Right cardiac atrium (tissue), 5 donors: ENCODE data around the gene FBLN1. TPM values are rescaled to one million over a fixed set of nuclear protein-coding genes. Genes with fewer than 3 reads are reported as not detected.
"Not testable (repeated sequence)": the region's sequence is repeated elsewhere in the genome, so short reads cannot be mapped to it uniquely, and the experiment has no call there.

Experiments
- ATAC-seq, 2 donors: fragments of 200-7000 bp; cut with Tn5 transposase; one replicate each; pipeline versions ENCODE4 v1.8.0 to v1.9.1; 2020; ENCODE audit warnings: moderate library complexity in 2 of 2, mild to moderate bottlenecking in 1 of 2
- DNase-seq, 3 donors: peaks; one replicate each; pipeline ENCODE4 v3.0.0-alpha.2; 2020
- H3K27ac ChIP-seq: one replicate; pipeline ENCODE4 v1.5.1; 2013; ENCODE audit warnings: mild to moderate bottlenecking, low read length, control low read depth, moderate library complexity
- H3K27me3 ChIP-seq: one replicate; pipeline ENCODE4 v1.6.1; 2013; ENCODE audit not compliant: control insufficient read depth, insufficient read depth
- H3K4me1 ChIP-seq: one replicate; pipeline ENCODE4 v1.6.1; 2013; ENCODE audit warnings: low read length; ENCODE audit not compliant: control insufficient read depth, insufficient read depth
- H3K4me3 ChIP-seq: one replicate; pipeline ENCODE4 v1.5.1; 2013; ENCODE audit warnings: low read length, control low read depth
- H3K9me3 ChIP-seq: one replicate; pipeline ENCODE4 v1.6.1; 2013; ENCODE audit warnings: low read length; ENCODE audit not compliant: control insufficient read depth
- WGBS: extraction: QIAGEN DNeasy Blood & Tissue Kit; methylation state at CpG from one replicate; pipeline ENCODE4 v1.1.7; 2013; 5-methylcytosine and 5-hydroxymethylcytosine counted together
- intact Hi-C, 4 donors: fragments of 100-400 bp; cut with DNase I; formaldehyde crosslinking; loops; one replicate each; pipeline versions ENCODE4 v1.11.0 to v1.14.0; 2022 to 2023
- polyA plus RNA-seq: library from polyadenylated mRNA; stranded (reverse); fragments of 200-250 nt; gene quantifications from one replicate; pipeline ENCODE4 v1.2.3, GENCODE V29; 2013
- total RNA-seq, 4 donors: library from RNA; stranded (reverse); fragmentation: NEBNext Ultra II Directional; extraction: Animal tissue kit (Norgen Biotek cat#: 25700); gene quantifications; one replicate each; pipeline ENCODE4 v1.2.1, GENCODE V29; 2021
- donor health status: healthy with polysubstance abuse.
- donor health status: DM: no; HTN: yes; CAD: no.
- donor health status: DM: no; HTN: no; CAD: no.
- donor health status: DM: no; HTN: yes; CAD: no; lungs with severe emphysema.
- donor health status: DM: yes; HTN: yes; CAD: no.

The FBLN1 gene
- total and polyA plus RNA-seq, 5 donors: 228 to 456 (median 390) TPM

DNA sequence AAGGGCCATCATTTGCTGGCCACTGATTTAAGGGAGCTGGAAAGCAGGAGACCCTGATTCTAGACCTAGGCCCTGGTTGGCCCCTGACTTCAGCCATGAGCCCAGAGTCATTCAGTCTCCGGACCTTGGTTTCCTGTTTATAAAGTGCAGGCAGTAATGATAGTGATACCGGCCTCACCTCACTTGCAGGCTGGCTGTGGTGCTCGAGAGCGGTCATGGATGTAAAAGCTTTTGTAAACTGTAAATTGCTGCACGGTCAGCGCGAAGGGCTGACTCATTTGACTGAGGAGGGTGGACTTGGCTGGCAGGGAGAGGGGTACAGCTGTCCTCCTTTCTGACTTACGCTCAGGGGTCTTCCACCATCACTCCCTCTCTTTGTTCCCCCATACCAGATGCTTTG, 37.4 kb downstream of the FBLN1 start:
- no peak overlapping the region for H3K27ac ChIP-seq
- H3K4me1 ChIP-seq: peaks cover 3% of the 10 kb centered on the region
- WGBS: 83% methylated on average over 8 of the region's 8 CpGs
- DNase-seq (peak in 2 of 3 donors; percentile 14 to 18), ATAC-seq (no peak)
- no peak overlapping the region for H3K4me3 ChIP-seq
- intact Hi-C loops: loop anchor here in 1 of 4 donors (10.0 kb wide), 1 partner anchor 105 kb away; no protein-coding TSS in a partner anchor
- H3K27me3 ChIP-seq: no peaks in the 10 kb centered on the region
- no peaks in the 10 kb centered on the region for H3K9me3 ChIP-seq

DNA sequence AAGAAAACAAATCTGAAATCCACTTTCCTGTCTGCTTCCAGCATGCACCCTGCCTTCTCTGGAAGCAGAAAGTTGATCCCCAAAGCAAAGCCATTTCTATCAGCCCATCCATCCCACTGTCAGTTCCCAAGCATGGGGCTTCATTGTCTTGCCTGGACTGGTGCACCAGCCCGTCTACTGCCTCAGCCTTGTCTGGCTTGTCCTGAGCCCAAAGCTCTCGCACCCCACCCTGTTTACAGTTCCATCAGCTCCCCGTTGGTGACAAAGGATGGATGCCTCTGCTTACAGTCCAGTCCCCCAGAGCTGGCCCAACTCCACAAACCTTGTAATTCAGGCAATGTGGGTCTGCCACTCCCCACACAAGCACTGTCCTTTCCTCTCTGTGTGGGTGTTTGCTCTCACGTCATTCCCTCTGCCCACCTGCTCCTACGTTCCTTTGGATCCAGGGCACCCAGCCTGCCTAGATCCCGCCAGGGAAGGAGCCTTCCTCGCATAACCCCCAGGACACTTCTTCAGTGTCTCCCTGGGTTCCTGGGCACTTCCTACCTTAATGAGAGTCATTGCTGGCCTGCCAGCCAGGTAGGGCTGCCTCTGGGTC, 38.8 kb downstream of the FBLN1 start:
- intact Hi-C loops: loop anchor here in 1 of 4 donors (10.0 kb wide), 1 partner anchor 107 kb away; no protein-coding TSS in a partner anchor
- DNase-seq (peak in 1 of 3 donors; percentile 19), ATAC-seq (no peak)
- Histone ChIP-seq H3K27ac (no peak overlapping the region), H3K4me1 (peaks cover 3% of the 10 kb centered on the region), H3K27me3 (no peaks in the 10 kb centered on the region), H3K4me3 (no peak overlapping the region), H3K9me3 (no peaks in the 10 kb centered on the region)
- 85% methylated on average over 7 of the region's 7 CpGs for WGBS

DNA sequence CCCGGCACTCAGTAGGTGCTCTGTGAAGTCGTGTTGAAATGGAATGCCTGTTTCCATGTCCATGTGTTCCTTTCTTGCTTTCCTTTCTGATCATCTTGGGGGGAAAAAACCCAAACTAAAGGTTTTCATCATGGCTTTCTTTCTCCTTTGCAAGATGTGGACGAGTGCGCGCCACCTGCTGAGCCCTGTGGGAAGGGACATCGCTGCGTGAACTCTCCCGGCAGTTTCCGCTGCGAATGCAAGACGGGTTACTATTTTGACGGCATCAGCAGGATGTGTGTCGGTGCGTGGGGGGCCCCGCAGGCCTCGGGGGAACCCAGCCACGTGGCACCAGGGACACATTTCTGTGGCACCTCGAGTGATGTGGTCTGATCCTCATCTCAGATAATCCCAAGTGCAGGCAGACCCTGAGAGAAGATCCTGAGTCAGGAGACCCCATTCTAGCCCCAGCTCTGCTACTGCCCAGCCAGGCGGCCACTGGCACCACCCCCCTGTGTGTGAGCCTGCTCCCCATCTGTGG, 39.4 kb downstream of the FBLN1 start:
- Histone ChIP-seq H3K9me3 (no peaks in the 10 kb centered on the region), H3K27me3 (no peaks in the 10 kb centered on the region), H3K27ac (no peak overlapping the region), H3K4me1 (no peaks in the 10 kb centered on the region), H3K4me3 (no peak overlapping the region)
- WGBS: 90% methylated on average over 19 of the region's 19 CpGs
- DNase-seq: peak in 2 of 3 donors; percentile 49 to 50
- intact Hi-C loops: loop anchor here in 1 of 4 donors (10.0 kb wide), 1 partner anchor 107 kb away; no protein-coding TSS in a partner anchor
- no peak for ATAC-seq

DNA sequence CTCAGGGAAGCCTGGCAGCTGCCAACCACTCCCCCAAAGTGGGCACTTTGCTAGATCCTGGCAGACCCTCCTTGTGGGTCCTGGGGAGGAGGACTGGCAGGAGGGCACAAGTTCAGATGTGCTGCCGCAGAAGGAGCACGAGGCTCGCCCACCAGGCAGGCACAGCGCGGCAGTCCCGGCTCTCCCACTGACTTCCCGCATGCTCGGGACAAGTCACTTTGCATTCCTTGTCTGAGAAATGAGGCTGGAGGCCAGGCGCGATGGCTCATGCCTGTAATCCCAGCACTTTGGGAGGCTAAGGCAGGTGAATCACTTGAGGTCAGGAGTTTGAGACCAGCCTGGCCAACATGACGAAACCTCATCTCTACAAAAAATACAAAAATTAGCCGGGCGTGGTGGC, 40.1 kb downstream of the FBLN1 start:
- DNase-seq: peak in 2 of 3 donors; percentile 25 to 39
- not testable (repeated sequence) for H3K9me3 ChIP-seq, H3K4me3 ChIP-seq, ATAC-seq, H3K27me3 ChIP-seq, H3K27ac ChIP-seq, H3K4me1 ChIP-seq
- intact Hi-C loops: loop anchor here in 1 of 4 donors (10.0 kb wide), 1 partner anchor 108 kb away; no protein-coding TSS in a partner anchor
- WGBS: 95% methylated on average over 13 of the region's 13 CpGs

DNA sequence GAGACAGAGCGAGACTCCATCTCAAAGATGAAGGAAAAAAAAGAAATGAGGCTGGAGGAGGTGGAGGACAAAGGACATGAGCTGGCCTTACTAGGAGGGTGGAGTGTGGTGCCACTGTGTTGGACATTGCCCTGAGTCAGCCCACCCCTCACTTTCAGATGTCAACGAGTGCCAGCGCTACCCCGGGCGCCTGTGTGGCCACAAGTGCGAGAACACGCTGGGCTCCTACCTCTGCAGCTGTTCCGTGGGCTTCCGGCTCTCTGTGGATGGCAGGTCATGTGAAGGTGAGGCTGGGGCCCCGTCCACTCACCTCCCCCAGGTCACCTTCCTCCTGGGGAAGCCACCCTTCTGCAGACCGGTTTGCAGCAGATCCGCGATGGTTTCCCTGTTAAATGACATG, 40.6 kb downstream of the FBLN1 start:
- Histone ChIP-seq H3K4me1 (no peaks in the 10 kb centered on the region), H3K4me3 (no peak overlapping the region), H3K27ac (no peak overlapping the region), H3K9me3 (no peaks in the 10 kb centered on the region), H3K27me3 (no peaks in the 10 kb centered on the region)
- DNase-seq (peak in 2 of 3 donors; percentile 32 to 35), ATAC-seq (no peak)
- intact Hi-C loops: loop anchor here in 1 of 4 donors (10.0 kb wide), 1 partner anchor 108 kb away; no protein-coding TSS in a partner anchor
- WGBS: 93% methylated on average over 13 of the region's 13 CpGs

DNA sequence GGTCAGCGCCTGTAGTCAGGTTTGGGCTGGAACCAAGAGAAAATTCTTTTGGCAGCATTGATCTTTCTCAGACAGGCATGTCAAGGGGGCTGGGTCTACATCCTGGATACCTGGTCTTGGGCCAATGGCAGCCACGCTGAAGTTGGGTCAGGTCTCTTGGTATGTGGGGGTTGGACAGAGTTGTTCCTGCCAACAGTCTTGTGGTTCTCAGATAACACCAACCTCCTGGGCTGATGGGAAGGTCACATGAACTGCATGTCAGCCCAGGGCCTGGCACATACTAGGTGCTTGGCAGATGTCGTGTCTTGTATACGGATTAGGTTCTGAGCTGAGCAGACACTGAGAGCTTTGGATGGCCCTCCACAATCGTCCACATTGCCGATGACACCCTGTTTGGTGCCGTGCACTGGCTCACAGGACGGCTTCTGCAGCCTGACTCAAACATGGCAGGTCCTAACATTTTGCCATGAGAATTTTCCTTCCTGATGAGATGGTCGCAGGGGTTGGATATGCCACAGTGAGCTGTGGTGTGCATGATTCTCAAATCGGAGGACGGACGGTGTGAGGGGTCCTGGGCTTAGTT, 42.0 kb downstream of the FBLN1 start:
- peak; percentile 15 to 21 for ATAC-seq
- no peak overlapping the region for H3K27ac ChIP-seq
- no peaks in the 10 kb centered on the region for H3K27me3 ChIP-seq
- 73% methylated on average over 12 of the region's 12 CpGs for WGBS
- H3K9me3 ChIP-seq: no peaks in the 10 kb centered on the region
- intact Hi-C loops: loop anchor here in 1 of 4 donors (10.0 kb wide), 1 partner anchor 110 kb away; no protein-coding TSS in a partner anchor
- DNase-seq: peak; percentile 22 to 65 (median 65)
- no peaks in the 10 kb centered on the region for H3K4me1 ChIP-seq
- H3K4me3 ChIP-seq: no peak overlapping the region

DNA sequence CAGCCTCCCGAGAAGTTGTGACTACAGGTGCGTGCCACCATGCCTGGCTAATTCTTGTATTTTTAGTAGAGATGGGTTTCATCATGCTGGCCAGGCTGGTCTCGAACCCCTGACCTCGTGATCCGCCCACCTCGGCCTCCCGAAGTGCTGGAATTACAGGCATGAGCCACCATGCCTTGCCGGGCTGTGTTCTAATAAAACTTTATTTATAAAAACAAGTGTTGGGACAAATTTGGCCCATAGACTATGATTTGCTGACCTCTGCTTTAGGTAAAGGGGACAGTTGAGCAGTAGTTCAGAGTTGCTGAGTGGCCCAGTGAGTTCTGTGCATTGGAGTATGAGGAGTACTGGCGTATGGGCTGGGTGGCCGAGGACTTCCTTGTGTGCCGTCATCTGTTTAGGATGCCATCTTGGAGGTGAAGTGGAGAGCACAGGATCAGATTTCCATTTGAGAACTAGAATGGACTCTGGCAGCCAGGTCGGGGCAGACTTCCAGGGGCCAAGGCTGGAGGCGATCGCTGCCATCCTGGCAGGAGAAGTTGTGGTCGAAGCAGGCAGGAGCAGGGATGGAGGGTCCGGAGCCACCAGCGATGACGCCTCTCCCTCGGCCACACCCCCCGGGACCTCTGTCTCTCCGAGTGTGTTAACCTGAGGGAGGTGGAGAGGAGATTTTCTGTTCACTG, 43.8 kb downstream of the FBLN1 start:
- intact Hi-C loops: loop anchor here in 1 of 4 donors (10.0 kb wide), 1 partner anchor 112 kb away; no protein-coding TSS in a partner anchor
- peaks cover 3% of the 10 kb centered on the region for H3K4me1 ChIP-seq
- WGBS: 91% methylated on average over 21 of the region's 21 CpGs
- H3K27ac ChIP-seq: no peak overlapping the region
- H3K27me3 ChIP-seq: no peaks in the 10 kb centered on the region
- ATAC-seq (no peak), DNase-seq (peak in 2 of 3 donors; percentile 12 to 51)
- no peak overlapping the region for H3K4me3 ChIP-seq
- no peaks in the 10 kb centered on the region for H3K9me3 ChIP-seq

DNA sequence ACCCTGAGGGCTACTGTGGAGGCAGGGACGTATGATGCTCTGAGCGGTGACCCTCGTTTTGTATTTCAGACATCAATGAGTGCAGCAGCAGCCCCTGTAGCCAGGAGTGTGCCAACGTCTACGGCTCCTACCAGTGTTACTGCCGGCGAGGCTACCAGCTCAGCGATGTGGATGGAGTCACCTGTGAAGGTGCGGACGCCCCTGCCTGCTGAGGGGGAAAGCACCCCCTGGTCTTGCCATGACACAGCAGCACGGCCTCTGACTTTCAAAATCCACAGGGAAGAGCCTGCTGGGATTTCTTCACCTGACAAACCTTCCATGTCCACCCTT, 44.3 kb downstream of the FBLN1 start:
- Histone ChIP-seq H3K27me3 (no peaks in the 10 kb centered on the region), H3K9me3 (no peaks in the 10 kb centered on the region), H3K4me3 (no peak overlapping the region), H3K27ac (no peak overlapping the region), H3K4me1 (peaks cover 3% of the 10 kb centered on the region)
- intact Hi-C loops: loop anchor here in 1 of 4 donors (10.0 kb wide), 1 partner anchor 112 kb away; no protein-coding TSS in a partner anchor
- 89% methylated on average over 11 of the region's 11 CpGs for WGBS
- DNase-seq: peak; percentile 8 to 38 (median 29)
- ATAC-seq: no peak

DNA sequence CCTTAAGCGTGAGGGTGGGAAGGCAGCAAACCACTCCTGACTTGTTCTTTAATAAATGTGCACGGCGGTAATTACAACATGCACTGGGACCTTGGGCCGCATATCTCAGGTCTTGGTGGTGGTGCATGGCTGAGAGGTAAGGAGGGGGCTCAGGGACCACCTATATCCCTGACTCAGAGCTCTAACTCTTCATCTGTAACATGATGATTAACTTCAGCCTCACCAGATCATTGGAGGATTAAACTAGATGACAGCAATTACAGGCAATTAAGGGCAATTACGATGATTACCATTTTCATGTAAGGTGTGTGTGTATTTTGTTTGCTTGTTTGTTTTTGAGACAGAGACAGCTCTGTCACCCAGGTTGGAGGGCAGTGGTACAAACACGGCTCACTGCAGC, 45.0 kb downstream of the FBLN1 start:
- Histone ChIP-seq H3K9me3 (no peaks in the 10 kb centered on the region), H3K27me3 (no peaks in the 10 kb centered on the region), H3K27ac (no peak overlapping the region), H3K4me3 (no peak overlapping the region), H3K4me1 (peaks cover 3% of the 10 kb centered on the region)
- 83% methylated on average over 6 of the region's 6 CpGs for WGBS
- DNase-seq: peak in 1 of 3 donors; percentile 34
- intact Hi-C loops: loop anchor here in 1 of 4 donors (10.0 kb wide), 1 partner anchor 113 kb away; no protein-coding TSS in a partner anchor
- ATAC-seq: no peak

DNA sequence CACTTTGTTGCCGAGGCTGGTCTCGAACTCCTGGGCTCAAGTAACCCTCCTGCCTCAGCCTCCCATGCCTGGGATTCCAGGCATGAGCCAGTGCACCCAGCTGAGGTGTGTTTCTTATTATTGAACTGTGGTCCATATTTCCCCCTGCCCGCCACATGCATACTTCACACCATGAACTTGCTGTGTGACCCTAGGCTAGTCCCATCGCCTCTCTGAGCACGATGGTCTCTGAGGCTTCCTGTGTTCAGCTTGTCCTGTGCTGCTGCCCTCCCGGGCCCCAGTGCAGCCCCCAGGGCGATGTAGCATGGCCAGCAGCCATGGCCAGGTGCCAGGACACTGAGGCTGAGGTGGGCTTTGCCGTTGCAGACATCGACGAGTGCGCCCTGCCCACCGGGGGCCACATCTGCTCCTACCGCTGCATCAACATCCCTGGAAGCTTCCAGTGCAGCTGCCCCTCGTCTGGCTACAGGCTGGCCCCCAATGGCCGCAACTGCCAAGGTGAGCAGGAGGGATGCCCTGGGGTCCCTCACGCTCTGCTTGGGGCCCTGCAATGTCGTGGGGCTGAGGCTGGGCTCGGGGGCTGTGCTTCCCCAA, 45.7 kb downstream of the FBLN1 start:
- intact Hi-C loops: loop anchor here in 1 of 4 donors (10.0 kb wide), 1 partner anchor 114 kb away; no protein-coding TSS in a partner anchor
- 85% methylated on average over 18 of the region's 18 CpGs for WGBS
- Histone ChIP-seq H3K27ac (no peak overlapping the region), H3K27me3 (no peaks in the 10 kb centered on the region), H3K9me3 (no peaks in the 10 kb centered on the region), H3K4me1 (peaks cover 8% of the 10 kb centered on the region), H3K4me3 (no peak overlapping the region)
- ATAC-seq (no peak), DNase-seq (peak; percentile 21 to 64 (median 55))
